Neural progenitor cell (in vitro differentiated cells): ENCODE measurements around the gene PRXL2C. TPM values are rescaled to one million over a fixed set of nuclear protein-coding genes. Genes with fewer than 3 reads are reported as not detected.
"Not testable (repeated sequence)": the region's sequence is repeated elsewhere in the genome, so short reads cannot be mapped to it uniquely, and the experiment has no call there.

Source experiments
- DNase-seq: peaks from one replicate; pipeline ENCODE4 v3.0.0-alpha.2; 2016; ENCODE audit warnings: low spot score
- H2AFZ ChIP-seq: fragments of 200-600 bp; sonication (generic); replicated peaks from 2 replicates; pipeline ENCODE4 v1.6.1; 2016; ENCODE audit warnings: antibody characterized with exemption
- H3F3A ChIP-seq: fragments of 200-600 bp; sonication (generic); 2 replicates; pipeline ENCODE4 v1.6.1; 2016; ENCODE audit warnings: antibody characterized with exemption, low read depth
- H3K27ac ChIP-seq: fragments of 200-600 bp; sonication (generic); 2 replicates; pipeline ENCODE4 v1.5.1; 2016; ENCODE audit warnings: mild to moderate bottlenecking
- H3K27me3 ChIP-seq: fragments of 200-600 bp; sonication (generic); 2 replicates; pipeline ENCODE4 v1.6.1; 2016; ENCODE audit warnings: mild to moderate bottlenecking, moderate library complexity
- H3K36me3 ChIP-seq: fragments of 200-600 bp; sonication (generic); 2 replicates; pipeline ENCODE4 v1.5.1; 2016
- H3K4me1 ChIP-seq: fragments of 200-600 bp; sonication (generic); 2 replicates; pipeline ENCODE4 v1.6.1; 2016; ENCODE audit warnings: mixed run types
- H3K4me2 ChIP-seq: fragments of 200-600 bp; sonication (generic); 2 replicates; pipeline ENCODE4 v1.6.1; 2016
- H3K4me3 ChIP-seq: fragments of 200-600 bp; sonication (generic); 2 replicates; pipeline ENCODE4 v1.5.1; 2016
- H3K79me2 ChIP-seq: fragments of 200-600 bp; sonication (generic); 2 replicates; pipeline ENCODE4 v1.6.1; 2016; ENCODE audit warnings: low read depth
- H3K9ac ChIP-seq: fragments of 200-600 bp; sonication (generic); 2 replicates; pipeline ENCODE4 v1.6.1; 2016
- H3K9me3 ChIP-seq: fragments of 200-600 bp; sonication (generic); 2 replicates; pipeline ENCODE4 v1.5.1; 2016; ENCODE audit warnings: low read depth
- H4K20me1 ChIP-seq: fragments of 200-600 bp; sonication (generic); 2 replicates; pipeline ENCODE4 v1.6.1; 2016; ENCODE audit warnings: low read depth
- H3K27ac Mint-ChIP-seq: 3 replicates; pipeline ENCODE4 v1.8.0; 2021; ENCODE audit warnings: mixed read lengths
- H3K27me3 Mint-ChIP-seq: 2 replicates; pipeline ENCODE4 v1.8.0; 2022; ENCODE audit warnings: low read depth, mild to moderate bottlenecking, inconsistent platforms, moderate library complexity, mixed read lengths; ENCODE audit not compliant: insufficient read depth
- H3K36me3 Mint-ChIP-seq: 3 replicates; pipeline ENCODE4 v1.8.0; 2021; ENCODE audit warnings: mixed read lengths
- H3K4me1 Mint-ChIP-seq: 3 replicates; pipeline ENCODE4 v1.8.0; 2021; ENCODE audit warnings: mixed read lengths
- H3K4me3 Mint-ChIP-seq: 3 replicates; pipeline ENCODE4 v1.8.0; 2021; ENCODE audit warnings: mild to moderate bottlenecking, moderate library complexity, mixed read lengths
- H3K9me3 Mint-ChIP-seq: 3 replicates; pipeline ENCODE4 v1.8.0; 2020; ENCODE audit warnings: mixed read lengths
- CTCF ChIP-seq: fragments of 200-600 bp; sonication (generic); IDR thresholded peaks from 2 replicates; pipeline ENCODE4 v1.5.1; 2017; ENCODE audit warnings: antibody characterized with exemption, mild to moderate bottlenecking
- EZH2 ChIP-seq: fragments of 200-600 bp; sonication (generic); IDR thresholded peaks from 2 replicates; pipeline ENCODE4 v1.6.1; 2017; ENCODE audit warnings: antibody characterized with exemption, mild to moderate bottlenecking, moderate library complexity
- EZH2phosphoT487 ChIP-seq: fragments of 200-600 bp; sonication (generic); IDR thresholded peaks from 2 replicates; pipeline ENCODE4 v1.6.1; 2017; ENCODE audit warnings: antibody characterized with exemption
- total RNA-seq: library from RNA; depleted of rRNA; stranded (reverse); fragments of >200 nt; gene quantifications from 2 replicates; pipeline ENCODE4 v1.2.3, GENCODE V29; 2015; ENCODE audit warnings: low replicate concordance

PRXL2C gene
- total RNA-seq, 1 donor from 2014 or later: 5.1 TPM

- H3K4me1 ChIP-seq: no peaks in the 10 kb centered on the region
- no peaks in the 10 kb centered on the region for H3F3A ChIP-seq
- no peaks in the 10 kb centered on the region for H3K79me2 ChIP-seq
- H3K9me3 ChIP-seq: no peaks in the 10 kb centered on the region
- H3K4me3 Mint-ChIP-seq: no peak overlapping the region
- no peaks in the 10 kb centered on the region for H3K36me3 ChIP-seq
- no peak overlapping the region for H3K4me2 ChIP-seq
- H3K27ac Mint-ChIP-seq: no peak overlapping the region
- TF ChIP-seq CTCF (no peak), EZH2phosphoT487 (no peak), EZH2 (no peak)
- H3K4me3 ChIP-seq: no peak overlapping the region
- no peaks in the 10 kb centered on the region for H3K4me1 Mint-ChIP-seq
- DNase-seq: no peak
- H3K27ac ChIP-seq: no peak overlapping the region
- no peaks in the 10 kb centered on the region for H3K9me3 Mint-ChIP-seq
- no peaks in the 10 kb centered on the region for H4K20me1 ChIP-seq
- H3K27me3 Mint-ChIP-seq: peaks cover 2% of the 10 kb centered on the region
- no peak overlapping the region for H2AFZ ChIP-seq
- no peaks in the 10 kb centered on the region for H3K27me3 ChIP-seq
- H3K36me3 Mint-ChIP-seq: no peaks in the 10 kb centered on the region
- H3K9ac ChIP-seq: no peak overlapping the region
Observed at GRCh38 chr9:96638606-96639364, 16.3 kb downstream of the PRXL2C start.

GRCh38 chr9:96636368-96636767 is 18.7 kb downstream of the PRXL2C start:
- Mint-ChIP-seq H3K9me3 (no peaks in the 10 kb centered on the region), H3K4me1 (no peaks in the 10 kb centered on the region), H3K36me3 (no peaks in the 10 kb centered on the region), H3K4me3 (no peak overlapping the region), H3K27ac (no peak overlapping the region), H3K27me3 (peaks cover 2% of the 10 kb centered on the region)
- H3K27ac ChIP-seq: no peak overlapping the region
- H4K20me1 ChIP-seq: no peaks in the 10 kb centered on the region
- TF ChIP-seq CTCF (no peak), EZH2phosphoT487 (no peak), EZH2 (no peak)
- H3F3A ChIP-seq: no peaks in the 10 kb centered on the region
- no peak overlapping the region for H3K4me3 ChIP-seq
- no peak for DNase-seq
- H3K79me2 ChIP-seq: no peaks in the 10 kb centered on the region
- H3K9ac ChIP-seq: no peak overlapping the region
- no peak overlapping the region for H3K4me2 ChIP-seq
- no peaks in the 10 kb centered on the region for H3K9me3 ChIP-seq
- no peak overlapping the region for H2AFZ ChIP-seq
- no peaks in the 10 kb centered on the region for H3K4me1 ChIP-seq
- H3K27me3 ChIP-seq: no peaks in the 10 kb centered on the region
- H3K36me3 ChIP-seq: no peaks in the 10 kb centered on the region

GRCh38 chr9:96633579-96633978 is 21.5 kb downstream of the PRXL2C start:
- not testable (repeated sequence) for H3F3A ChIP-seq, H4K20me1 ChIP-seq, H3K4me2 ChIP-seq, H3K4me1 Mint-ChIP-seq, H3K27ac ChIP-seq, H3K79me2 ChIP-seq, H3K9ac ChIP-seq, H3K27me3 Mint-ChIP-seq, H3K9me3 Mint-ChIP-seq, H2AFZ ChIP-seq, DNase-seq, H3K4me3 Mint-ChIP-seq, H3K9me3 ChIP-seq, H3K4me1 ChIP-seq, H3K4me3 ChIP-seq, H3K27ac Mint-ChIP-seq, H3K36me3 ChIP-seq, H3K27me3 ChIP-seq, H3K36me3 Mint-ChIP-seq

- H3K27me3 ChIP-seq: no peaks in the 10 kb centered on the region
- H3K4me1 ChIP-seq: no peaks in the 10 kb centered on the region
- H3K36me3 ChIP-seq: no peaks in the 10 kb centered on the region
- no peaks in the 10 kb centered on the region for H4K20me1 ChIP-seq
- H3K4me3 ChIP-seq: no peak overlapping the region
- no peaks in the 10 kb centered on the region for H3K9me3 ChIP-seq
- no peak overlapping the region for H3K9ac ChIP-seq
- Mint-ChIP-seq H3K4me3 (no peak overlapping the region), H3K36me3 (no peaks in the 10 kb centered on the region), H3K9me3 (no peaks in the 10 kb centered on the region), H3K27ac (no peak overlapping the region), H3K27me3 (peaks cover 4% of the 10 kb centered on the region), H3K4me1 (peaks cover under 1% of the 10 kb centered on the region)
- no peaks in the 10 kb centered on the region for H3K79me2 ChIP-seq
- no peak overlapping the region for H2AFZ ChIP-seq
- no peak for DNase-seq
- no peak overlapping the region for H3K27ac ChIP-seq
- TF ChIP-seq EZH2phosphoT487: no peak
- no peak for TF ChIP-seq EZH2
- TF ChIP-seq CTCF: no peak
- no peak overlapping the region for H3K4me2 ChIP-seq
- no peaks in the 10 kb centered on the region for H3F3A ChIP-seq
Observed at GRCh38 chr9:96626912-96627311, 28.2 kb downstream of the PRXL2C start.
